HG03103 (cell line): ENCODE data around the gene ZIC2.
"Not testable (repeated sequence)": the region's sequence is repeated elsewhere in the genome, so short reads cannot be mapped to it uniquely, and the experiment has no call there.

Experiments used
- ATAC-seq: cut with Tn5 transposase; IDR thresholded peaks from one replicate; pipeline ENCODE4 v1.9.1; 2021; ENCODE audit warnings: low read depth; ENCODE audit not compliant: unreplicated experiment

ZIC2 gene

DNA sequence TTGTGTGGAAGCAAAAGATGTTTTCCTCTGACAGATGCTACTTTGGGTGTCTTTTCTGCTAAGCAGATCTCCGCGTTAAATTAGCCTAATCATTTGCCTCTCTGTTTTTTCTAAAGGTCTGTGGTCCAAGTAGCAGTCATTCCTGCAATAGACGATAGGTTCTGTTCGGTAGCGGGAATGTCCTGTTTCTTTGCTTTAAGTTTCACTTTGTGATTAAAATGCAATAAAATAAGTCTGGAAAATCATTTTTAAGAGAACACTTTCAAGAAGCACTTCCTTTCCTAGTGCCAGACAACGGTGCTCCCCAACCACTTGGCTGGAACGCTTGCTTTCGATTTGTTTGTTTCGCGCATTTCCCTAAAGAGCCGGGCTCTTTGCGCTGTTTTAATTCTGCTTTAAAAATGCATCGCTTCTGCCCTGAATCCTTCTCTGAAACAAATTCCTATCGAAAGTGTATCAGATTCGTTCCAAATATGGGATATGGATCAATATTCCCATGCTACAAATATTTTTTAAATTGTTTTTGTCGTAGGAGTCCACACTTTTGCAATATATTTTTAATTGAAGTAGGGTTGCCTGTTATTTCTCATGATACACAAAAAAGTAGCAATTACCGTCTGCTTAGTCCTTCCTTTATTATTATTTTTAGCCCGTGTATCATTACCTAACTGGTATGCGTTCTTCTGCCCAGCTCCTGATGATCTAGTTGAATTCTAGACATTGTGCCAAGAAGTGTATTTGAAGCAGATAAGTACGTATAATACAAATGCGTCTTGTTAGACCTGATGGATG lies 14.2 kb downstream of the ZIC2 start:
- ATAC-seq = no peak

DNA sequence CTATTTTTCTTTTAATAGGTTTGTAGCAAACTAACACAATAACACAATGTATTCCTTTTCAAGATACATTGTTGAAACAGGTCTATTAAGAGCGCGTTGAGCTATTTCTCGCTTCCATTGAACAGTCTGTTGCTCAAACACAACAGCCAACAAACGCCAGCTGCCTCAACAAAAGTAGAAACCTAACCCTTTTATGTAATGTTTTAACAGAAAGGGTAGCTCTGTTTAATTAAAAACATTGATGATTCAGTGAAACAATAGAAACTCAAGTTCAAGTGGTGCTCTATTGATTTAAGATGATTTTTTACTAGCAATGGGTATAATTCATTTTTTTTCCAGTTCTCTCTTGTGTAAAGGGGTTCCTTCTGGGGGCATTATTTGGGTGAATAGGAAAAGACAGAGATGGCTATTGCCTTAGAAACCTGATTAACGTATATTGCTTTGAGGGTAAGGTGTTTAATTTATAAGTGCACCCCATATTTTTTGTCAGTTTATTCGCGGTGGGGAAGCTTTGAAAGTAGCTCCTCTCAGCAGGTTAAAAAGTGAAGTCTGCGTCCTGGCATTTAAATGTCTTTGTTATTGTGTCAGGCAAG lies 14.9 kb downstream of the ZIC2 start:
- no peak for ATAC-seq

DNA sequence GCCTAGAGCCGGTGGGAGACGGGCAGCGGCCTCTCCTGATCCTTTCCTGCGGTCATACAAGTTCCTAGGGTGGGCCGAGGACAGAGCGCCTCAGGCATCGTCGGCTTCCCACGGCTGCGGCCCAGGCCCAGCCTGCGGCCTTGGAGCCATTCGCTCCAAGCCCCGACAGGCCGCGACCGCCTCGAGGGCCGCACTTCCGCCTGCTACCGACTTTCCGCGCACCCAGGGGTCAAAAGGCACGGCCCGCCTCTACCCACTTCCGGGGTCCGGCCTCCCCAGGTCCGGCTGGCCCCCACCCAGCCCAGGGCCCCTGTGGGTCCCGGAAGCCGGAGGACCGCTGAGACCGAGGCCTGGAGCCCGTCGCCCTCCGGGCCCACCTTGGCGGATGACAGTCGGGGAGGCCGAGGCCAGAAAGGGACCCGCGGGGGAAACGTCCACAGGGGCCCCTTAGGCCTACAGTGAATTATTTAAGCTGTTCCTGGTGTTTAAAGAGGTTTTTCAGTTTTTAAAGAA lies 16.2 kb downstream of the ZIC2 start:
- ATAC-seq = no peak

DNA sequence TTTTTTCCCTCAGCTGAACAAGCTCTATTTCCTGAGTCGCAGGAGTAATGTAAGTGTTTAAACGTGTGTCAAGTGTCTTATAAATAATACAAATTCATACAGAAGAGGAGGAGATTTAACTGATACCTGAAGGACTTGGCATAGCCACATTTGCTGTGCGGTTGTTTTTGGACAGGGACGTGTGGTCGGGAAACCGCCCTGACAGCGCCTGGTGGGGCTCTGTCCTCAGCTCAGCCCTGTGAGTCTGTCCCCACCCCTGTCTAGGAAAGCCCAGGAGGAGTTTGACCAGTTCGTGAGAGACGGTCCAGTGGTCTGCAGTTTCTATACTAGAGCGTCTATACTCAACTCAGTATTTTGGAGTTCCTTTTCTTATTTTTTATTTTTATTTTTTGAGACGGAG lies 16.7 kb downstream of the ZIC2 start:
- no peak for ATAC-seq

DNA sequence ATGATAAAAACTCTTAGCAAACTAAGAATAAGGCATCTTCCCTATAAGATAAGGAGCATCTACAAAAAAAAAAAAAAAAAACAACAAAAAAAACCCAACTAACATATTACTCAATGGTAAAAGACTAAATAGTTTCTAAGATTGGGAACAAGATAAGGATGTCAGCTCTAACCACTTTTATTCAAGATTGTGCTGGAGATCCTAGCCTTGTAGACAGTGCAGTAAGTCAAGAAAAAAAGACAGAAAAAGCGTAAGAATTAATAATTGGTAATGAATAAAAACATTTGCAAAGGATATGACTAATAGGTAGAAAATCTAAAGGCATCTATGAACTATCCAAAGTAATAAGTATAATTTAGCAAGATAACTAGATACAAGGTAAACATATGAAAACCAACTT lies 33.0 kb downstream of the ZIC2 start:
- no peak for ATAC-seq

DNA sequence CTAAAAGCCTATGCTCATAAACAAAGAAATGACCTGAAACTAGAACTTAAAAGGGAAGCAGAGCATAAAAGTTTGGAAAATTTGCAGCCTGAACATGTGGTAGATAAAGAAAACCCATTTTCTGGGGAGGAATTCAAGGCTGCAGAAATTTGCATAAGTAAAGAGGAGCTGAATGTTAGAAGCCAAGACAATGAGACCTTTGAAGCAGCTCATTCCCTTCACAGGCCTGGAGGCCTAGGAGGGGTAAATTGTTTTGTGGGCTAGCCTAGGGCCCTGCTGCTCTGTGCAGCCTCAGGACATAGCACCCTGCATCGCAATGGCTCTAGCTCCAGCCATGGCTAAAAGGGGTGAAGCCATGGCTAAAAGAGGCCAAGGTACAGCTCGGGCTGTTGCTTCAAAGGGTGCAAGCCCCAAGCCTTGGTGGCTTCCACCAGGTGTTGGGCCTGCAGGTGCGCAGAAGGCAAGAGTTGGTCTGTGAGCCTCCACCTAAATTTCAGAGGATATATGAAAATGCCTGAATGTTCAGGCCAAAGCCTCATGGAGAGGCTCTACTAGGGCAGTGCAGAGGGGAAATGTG lies 38.3 kb downstream of the ZIC2 start:
- no peak for ATAC-seq

DNA sequence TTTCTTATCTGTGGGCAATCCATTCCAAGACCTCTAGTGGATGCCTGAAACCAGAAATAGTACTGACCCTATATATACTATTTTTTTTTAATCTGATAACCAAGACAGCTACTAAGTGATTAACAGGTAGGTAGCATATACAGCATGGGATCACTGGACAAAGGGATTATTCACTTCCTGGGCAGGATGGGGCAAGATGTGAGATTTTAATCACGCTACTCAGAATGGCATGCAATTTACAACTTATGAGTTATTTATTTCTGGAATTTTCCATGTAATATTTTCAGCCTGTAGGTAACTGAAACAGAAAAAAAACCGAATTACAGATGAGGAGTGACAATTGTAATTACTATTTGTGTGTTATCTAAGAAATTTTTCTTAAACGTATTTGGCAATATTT lies 41.2 kb downstream of the ZIC2 start:
- ATAC-seq = no peak

DNA sequence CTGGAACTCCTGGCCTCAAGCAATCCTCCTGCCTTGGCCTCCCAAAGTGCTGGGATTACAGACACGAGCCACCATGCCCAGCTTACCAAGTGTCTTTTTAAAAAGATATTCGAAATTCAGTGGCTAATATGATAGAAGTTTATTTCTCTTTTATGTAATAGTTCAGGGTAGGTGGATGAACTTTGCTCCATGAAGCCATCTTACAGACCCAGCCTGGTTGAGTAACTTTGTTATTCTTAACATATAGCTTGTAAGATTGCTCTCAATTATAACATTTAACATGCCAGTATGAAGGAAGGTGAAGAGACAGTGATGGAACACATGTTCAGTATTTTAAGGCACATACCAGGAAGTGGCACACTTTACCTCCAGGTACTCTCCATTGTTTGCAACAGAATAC lies 42.4 kb downstream of the ZIC2 start:
- no peak for ATAC-seq

DNA sequence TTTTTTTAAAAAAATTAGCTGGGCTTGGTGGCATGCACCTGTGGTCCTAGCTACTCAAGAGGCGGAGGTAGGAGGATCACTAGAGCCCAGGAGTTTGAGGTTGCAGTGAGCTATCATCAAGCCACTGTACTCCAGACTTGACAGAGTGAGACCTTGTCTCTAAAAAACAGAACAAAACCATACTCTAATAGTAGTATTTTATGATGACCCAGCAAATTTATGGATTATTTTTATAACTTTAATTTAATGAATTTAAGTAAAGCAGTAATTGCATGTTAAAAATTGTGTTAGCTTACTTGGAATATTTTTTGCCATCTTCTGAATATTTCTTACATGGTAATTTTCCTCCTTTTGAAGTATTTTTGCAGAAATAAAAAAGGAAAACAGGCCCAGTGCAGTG lies 48.3 kb downstream of the ZIC2 start:
- ATAC-seq = no peak

DNA sequence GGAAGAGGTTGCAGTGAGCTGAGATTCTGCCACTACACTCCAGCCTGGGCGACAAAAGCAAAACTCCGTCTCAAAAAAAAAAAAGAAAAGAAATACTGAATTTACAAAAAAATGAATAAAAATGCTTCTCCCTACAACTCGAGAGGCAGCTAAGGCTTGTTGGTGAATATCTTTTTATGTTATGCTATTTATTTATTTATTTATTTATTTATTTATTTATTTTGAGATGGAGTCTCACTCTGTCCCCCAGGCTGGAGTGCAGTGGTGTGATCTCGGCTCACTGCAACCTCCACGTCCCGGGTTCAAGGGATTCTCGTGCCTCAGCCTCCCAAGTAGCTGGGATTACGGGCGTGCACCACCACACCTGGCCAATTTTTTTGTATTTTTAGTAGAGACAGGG lies 51.1 kb downstream of the ZIC2 start:
- ATAC-seq = not testable (repeated sequence)

DNA sequence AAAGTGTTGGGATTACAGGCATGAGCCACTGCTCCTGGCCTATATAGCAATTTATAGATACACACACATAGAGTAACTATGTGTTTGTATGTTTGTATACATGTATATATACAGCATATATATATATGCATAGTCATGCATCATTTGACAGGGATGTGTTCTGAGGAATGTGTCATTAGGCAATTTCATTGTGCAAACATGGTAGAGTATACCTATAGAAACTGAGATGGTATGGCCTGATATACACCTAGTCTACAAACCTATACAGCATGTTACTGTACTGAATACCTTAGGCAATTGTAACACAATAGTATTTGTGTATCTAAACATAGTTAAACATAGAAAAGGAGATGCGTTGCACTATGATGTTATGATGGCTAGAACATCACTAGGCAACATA lies 54.4 kb downstream of the ZIC2 start:
- ATAC-seq = no peak
